Skeletal muscle tissue (tissue), 4 donors: ENCODE data around the gene C6orf89. TPM values are rescaled to one million over a fixed set of nuclear protein-coding genes. Genes with fewer than 3 reads are reported as not detected.

Experiments
- H3K27ac ChIP-seq: one replicate; pipeline ENCODE4 v1.7.0; 2013; ENCODE audit warnings: mild to moderate bottlenecking, low read depth, low read length, inconsistent platforms
- H3K27me3 ChIP-seq, 3 donors: one replicate each; pipeline ENCODE4 v1.7.0; 2013; ENCODE audit warnings: low read length in 3 of 3; ENCODE audit not compliant: control insufficient read depth in 3 of 3, insufficient read depth in 3 of 3
- H3K36me3 ChIP-seq, 3 donors: one replicate each; pipeline ENCODE4 v1.7.0; 2013; ENCODE audit warnings: low read length in 3 of 3; ENCODE audit not compliant: control insufficient read depth in 3 of 3, insufficient read depth in 3 of 3
- H3K4me1 ChIP-seq, 3 donors: one replicate each; pipeline ENCODE4 v1.7.0; 2013; ENCODE audit warnings: low read length in 3 of 3, mild to moderate bottlenecking in 3 of 3; ENCODE audit not compliant: control insufficient read depth in 3 of 3, insufficient read depth in 3 of 3
- H3K4me3 ChIP-seq, 3 donors: one replicate each; pipeline ENCODE4 v1.7.0; 2013; ENCODE audit warnings: low read length in 3 of 3
- H3K9ac ChIP-seq, 3 donors: one replicate each; pipeline ENCODE4 v1.7.0; 2013; ENCODE audit warnings: low read length in 3 of 3, mild to moderate bottlenecking in 3 of 3, moderate library complexity in 2 of 3, low read depth in 1 of 3
- H3K9me3 ChIP-seq, 3 donors: one replicate each; pipeline ENCODE4 v1.7.0; 2013; ENCODE audit warnings: low read length in 3 of 3; ENCODE audit not compliant: control insufficient read depth in 3 of 3
- total RNA-seq: library from RNA; depleted of rRNA; stranded (reverse); fragments of >200 nt; gene quantifications from one replicate; pipeline ENCODE4 v1.2.3, GENCODE V29; 2014
- donor health status: Osteomylitis.

Gene C6orf89
- total RNA-seq, 1 donor from 2014 or later: 22.4 TPM

DNA sequence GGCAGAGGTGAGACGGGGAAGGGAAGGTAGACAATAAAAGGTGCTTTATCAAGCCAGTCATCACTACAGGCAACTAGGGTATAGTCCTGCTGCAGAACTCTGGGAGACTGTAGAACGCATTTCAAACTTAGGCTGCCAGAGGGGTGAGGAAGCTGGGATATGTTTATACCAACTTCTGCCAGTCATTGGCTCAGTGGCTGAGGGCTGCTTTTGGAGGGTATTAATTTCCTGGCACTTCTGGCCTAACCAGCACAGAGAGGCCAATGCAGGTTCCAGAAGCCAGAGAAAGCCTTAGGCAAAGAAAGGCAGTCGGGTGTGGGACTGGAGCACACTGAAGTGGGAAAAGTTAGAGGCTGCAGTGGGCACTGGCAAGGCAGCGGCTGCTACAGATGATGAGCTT lies 42.6 kb upstream of the C6orf89 start:
- Histone ChIP-seq H3K4me3 (peak overlapping the region in 1 of 3 donors; percentile 22), H3K9ac (peak overlapping the region in 2 of 3 donors; percentile 62 to 70), H3K36me3 (no peaks in the 10 kb centered on the region), H3K27ac (peak overlapping the region; percentile 72), H3K9me3 (no peaks in the 10 kb centered on the region), H3K4me1 (peaks cover 33 to 55% (median 41%) of the 10 kb centered on the region in 3 donors), H3K27me3 (peaks cover 0 to 7% (median 0%) of the 10 kb centered on the region in 3 donors)

- Histone ChIP-seq H3K36me3 (no peaks in the 10 kb centered on the region), H3K4me1 (peaks cover 33 to 51% (median 38%) of the 10 kb centered on the region in 3 donors), H3K27ac (no peak overlapping the region), H3K9ac (no peak overlapping the region), H3K9me3 (no peaks in the 10 kb centered on the region), H3K4me3 (no peak overlapping the region), H3K27me3 (no peaks in the 10 kb centered on the region)
Observed at GRCh38 chr6:36844232-36845170, 41.3 kb upstream of the C6orf89 start.

GRCh38 chr6:36845233-36845632 lies 40.5 kb upstream of the C6orf89 start:
- H3K9me3 ChIP-seq: no peaks in the 10 kb centered on the region
- H3K27ac ChIP-seq: no peak overlapping the region
- H3K36me3 ChIP-seq: no peaks in the 10 kb centered on the region
- no peak overlapping the region for H3K4me3 ChIP-seq
- no peaks in the 10 kb centered on the region for H3K27me3 ChIP-seq
- H3K9ac ChIP-seq: no peak overlapping the region
- peaks cover 31 to 48% (median 36%) of the 10 kb centered on the region in 3 donors for H3K4me1 ChIP-seq

DNA sequence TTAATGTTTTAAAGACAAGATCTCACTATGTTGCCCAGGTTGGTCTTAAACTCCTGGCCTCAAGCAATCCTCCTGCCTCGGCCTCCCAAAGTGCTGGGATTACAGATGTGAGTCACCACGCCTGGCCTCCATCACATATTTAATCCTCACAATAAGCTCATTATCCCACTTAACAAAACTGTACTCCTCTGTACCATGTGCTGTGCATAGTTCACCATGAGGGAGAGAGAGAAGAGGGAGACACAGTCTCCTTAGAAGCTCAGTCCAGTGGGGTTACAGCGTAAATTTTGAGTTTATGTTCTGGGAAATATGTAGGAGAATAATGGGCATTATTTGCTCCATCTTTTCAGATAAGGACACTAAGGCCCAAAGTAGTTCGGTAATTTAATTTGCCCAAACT lies 38.6 kb upstream of the C6orf89 start:
- H3K9me3 ChIP-seq: no peaks in the 10 kb centered on the region

GRCh38 chr6:36847991-36848390 lies 37.8 kb upstream of the C6orf89 start:
- H3K4me3 ChIP-seq: no peak overlapping the region
- no peaks in the 10 kb centered on the region for H3K9me3 ChIP-seq
- H3K4me1 ChIP-seq: peaks cover 26 to 39% (median 27%) of the 10 kb centered on the region in 3 donors
- no peaks in the 10 kb centered on the region for H3K36me3 ChIP-seq
- H3K27me3 ChIP-seq: no peaks in the 10 kb centered on the region
- H3K9ac ChIP-seq: no peak overlapping the region
- H3K27ac ChIP-seq: no peak overlapping the region

More for the DNA sequence above, 38.6 kb upstream of the C6orf89 start:
- Histone ChIP-seq H3K9ac (no peak overlapping the region), H3K27ac (no peak overlapping the region), H3K36me3 (no peaks in the 10 kb centered on the region), H3K4me1 (peaks cover 23 to 39% (median 25%) of the 10 kb centered on the region in 3 donors), H3K27me3 (no peaks in the 10 kb centered on the region), H3K4me3 (no peak overlapping the region)

GRCh38 chr6:36848658-36849441 lies 36.9 kb upstream of the C6orf89 start:
- no peaks in the 10 kb centered on the region for H3K27me3 ChIP-seq
- no peaks in the 10 kb centered on the region for H3K9me3 ChIP-seq
- no peak overlapping the region for H3K27ac ChIP-seq
- H3K4me3 ChIP-seq: no peak overlapping the region
- no peak overlapping the region for H3K9ac ChIP-seq
- peaks cover 28 to 39% (median 28%) of the 10 kb centered on the region in 3 donors for H3K4me1 ChIP-seq
- H3K36me3 ChIP-seq: no peaks in the 10 kb centered on the region

DNA sequence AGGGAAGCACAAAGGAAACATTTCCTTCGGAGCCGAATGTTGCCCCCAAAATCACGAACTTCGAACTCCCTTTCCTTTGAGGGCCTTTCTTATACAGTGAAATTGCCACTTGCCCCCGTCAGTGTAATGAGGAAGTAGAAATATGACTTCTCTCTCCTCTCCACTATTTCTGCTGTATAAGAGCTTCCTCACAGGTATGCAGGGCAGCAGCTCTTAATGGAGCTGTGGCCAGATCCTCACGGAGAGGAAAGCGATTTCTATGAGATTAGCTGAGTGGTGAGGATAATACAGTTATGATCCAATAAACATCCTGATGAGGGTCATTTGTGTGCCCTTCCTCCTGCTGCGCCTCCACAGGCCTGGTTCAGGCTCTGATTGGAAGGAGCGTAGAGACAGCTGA lies 35.7 kb upstream of the C6orf89 start:
- no peaks in the 10 kb centered on the region for H3K9me3 ChIP-seq
- H3K27ac ChIP-seq: no peak overlapping the region
- no peaks in the 10 kb centered on the region for H3K27me3 ChIP-seq
- H3K4me3 ChIP-seq: no peak overlapping the region
- H3K4me1 ChIP-seq: peaks cover 25 to 32% (median 27%) of the 10 kb centered on the region in 3 donors
- no peaks in the 10 kb centered on the region for H3K36me3 ChIP-seq
- H3K9ac ChIP-seq: no peak overlapping the region

DNA sequence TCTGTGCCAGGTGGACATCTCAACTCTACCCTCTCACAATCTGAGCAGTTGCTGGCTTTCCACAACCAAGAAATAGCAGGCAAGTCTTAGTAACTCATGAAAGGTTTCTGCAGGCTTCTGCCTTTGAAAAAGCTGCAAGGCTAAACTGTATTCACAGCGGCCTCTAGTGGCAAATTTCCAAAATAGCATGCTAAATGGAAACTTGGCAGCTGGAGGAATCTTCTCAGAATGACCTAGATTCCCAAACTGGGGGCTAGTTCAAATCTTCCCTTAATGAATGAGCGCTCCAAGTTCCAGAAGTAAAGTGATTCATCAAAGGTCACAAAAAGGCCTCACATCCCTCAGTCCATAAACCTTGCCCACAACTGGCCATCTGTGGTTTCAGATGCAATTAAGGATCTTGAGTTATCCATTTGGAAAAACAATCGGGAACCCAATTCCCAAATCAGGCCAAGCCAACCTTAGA lies 34.6 kb upstream of the C6orf89 start:
- peaks cover 25 to 30% (median 27%) of the 10 kb centered on the region in 3 donors for H3K4me1 ChIP-seq
- no peaks in the 10 kb centered on the region for H3K9me3 ChIP-seq
- no peaks in the 10 kb centered on the region for H3K27me3 ChIP-seq
- no peak overlapping the region for H3K27ac ChIP-seq
- no peak overlapping the region for H3K9ac ChIP-seq
- H3K36me3 ChIP-seq: peaks cover 3 to 6% (median 3%) of the 10 kb centered on the region in 3 donors
- no peak overlapping the region for H3K4me3 ChIP-seq

DNA sequence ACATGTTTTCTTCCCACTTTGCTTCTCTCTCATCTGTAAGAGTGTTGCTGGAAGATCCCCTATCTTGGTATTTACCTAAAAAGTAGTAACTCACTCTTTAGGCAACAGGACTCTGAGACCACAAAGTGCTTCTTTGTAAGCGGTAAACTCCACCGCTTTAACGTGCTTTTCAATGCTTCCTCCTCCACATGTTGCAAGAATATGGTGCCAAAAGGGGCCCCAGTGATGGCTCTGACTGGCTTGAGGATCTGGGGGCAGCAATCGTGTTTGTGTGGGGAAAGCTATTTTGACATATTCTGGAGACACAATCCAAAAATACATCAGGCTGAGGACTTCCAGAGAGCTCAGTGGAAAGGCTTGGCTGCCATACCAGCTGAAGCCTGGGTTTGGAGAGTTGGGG lies 34.1 kb upstream of the C6orf89 start:
- H3K4me1 ChIP-seq: peaks cover 25 to 35% (median 27%) of the 10 kb centered on the region in 3 donors
- H3K27ac ChIP-seq: no peak overlapping the region
- no peak overlapping the region for H3K9ac ChIP-seq
- H3K9me3 ChIP-seq: no peaks in the 10 kb centered on the region
- H3K4me3 ChIP-seq: no peak overlapping the region
- peaks cover 3 to 6% (median 3%) of the 10 kb centered on the region in 3 donors for H3K36me3 ChIP-seq
- no peaks in the 10 kb centered on the region for H3K27me3 ChIP-seq
